ENCODE results near the gene HSF5.

The HSF5 gene

DNA sequence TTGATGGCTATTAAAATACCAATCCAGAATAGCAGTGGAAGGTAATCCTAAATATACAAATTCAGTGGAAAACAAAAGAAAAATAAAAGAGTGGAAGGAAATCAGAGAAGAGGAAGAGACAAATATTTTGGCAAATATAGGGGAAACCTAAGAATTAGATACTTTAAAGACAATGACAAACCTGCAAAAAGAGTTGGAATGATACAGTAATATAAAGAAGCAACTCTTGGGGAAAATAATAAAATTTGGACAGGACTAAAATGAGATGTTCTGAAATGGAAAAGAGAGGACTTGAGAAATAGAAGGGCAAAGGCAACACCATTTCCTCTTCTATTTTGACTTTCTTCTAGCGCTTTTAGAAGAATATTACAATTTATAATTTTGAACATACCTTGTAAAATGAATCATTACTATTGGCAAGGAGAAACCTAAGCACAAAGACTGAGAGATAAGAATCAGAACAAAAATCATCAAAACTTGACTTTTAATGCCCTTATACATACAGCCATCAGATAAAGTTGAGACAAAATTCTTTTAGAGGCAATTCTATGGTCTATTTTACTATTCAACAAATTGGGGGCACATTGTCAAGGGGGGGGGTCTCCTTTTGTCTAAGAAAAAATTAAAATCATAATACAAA lies 76.0 kb downstream of the HSF5 start:
- no peak for DNase-seq (ENCODE audit: low spot score)
- in situ Hi-C loops (cut with MboI; ENCODE audit: low sequenced_read_pairs, unreplicated experiment): no loop called here
- TF ChIP-seq, protein P1, sequence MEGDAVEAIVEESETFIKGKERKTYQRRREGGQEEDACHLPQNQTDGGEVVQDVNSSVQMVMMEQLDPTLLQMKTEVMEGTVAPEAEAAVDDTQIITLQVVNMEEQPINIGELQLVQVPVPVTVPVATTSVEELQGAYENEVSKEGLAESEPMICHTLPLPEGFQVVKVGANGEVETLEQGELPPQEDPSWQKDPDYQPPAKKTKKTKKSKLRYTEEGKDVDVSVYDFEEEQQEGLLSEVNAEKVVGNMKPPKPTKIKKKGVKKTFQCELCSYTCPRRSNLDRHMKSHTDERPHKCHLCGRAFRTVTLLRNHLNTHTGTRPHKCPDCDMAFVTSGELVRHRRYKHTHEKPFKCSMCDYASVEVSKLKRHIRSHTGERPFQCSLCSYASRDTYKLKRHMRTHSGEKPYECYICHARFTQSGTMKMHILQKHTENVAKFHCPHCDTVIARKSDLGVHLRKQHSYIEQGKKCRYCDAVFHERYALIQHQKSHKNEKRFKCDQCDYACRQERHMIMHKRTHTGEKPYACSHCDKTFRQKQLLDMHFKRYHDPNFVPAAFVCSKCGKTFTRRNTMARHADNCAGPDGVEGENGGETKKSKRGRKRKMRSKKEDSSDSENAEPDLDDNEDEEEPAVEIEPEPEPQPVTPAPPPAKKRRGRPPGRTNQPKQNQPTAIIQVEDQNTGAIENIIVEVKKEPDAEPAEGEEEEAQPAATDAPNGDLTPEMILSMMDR (IDR thresholded peaks at IDR 0.05; ENCODE audit: borderline replicate concordance, control extremely low read depth, extremely low read depth, insufficient read depth, missing control alignments): no peak

DNA sequence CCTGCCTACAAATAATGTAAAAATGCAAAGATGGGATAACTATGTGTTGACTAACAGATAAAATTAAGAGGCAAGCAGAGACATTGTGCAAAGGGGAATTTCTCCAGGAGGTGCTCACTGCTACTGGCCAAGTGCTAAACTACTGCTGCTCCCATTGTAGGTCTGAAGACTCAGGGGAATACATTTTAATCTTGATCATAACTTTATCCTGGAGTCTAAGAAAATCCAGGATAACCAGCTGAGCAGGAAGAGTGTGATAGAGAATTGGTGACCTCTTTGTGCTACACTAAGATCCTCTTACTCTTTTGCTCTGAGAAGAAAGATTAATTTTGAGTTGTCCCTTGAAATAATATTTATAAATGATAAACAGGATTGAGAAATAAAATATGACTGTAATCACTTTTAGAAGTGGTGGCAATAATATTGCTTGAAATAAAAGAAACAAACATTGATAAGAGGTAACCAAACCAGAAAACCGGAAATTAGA lies 76.8 kb downstream of the HSF5 start:
- TF ChIP-seq, protein P1 (IDR thresholded peaks at IDR 0.05; ENCODE audit: borderline replicate concordance, control extremely low read depth, extremely low read depth, insufficient read depth, missing control alignments): no peak
- no peak for DNase-seq (ENCODE audit: low spot score)
- in situ Hi-C loops (cut with MboI; ENCODE audit: low sequenced_read_pairs, unreplicated experiment): no loop called here

GRCh38 chr17:58410714-58411407 lies 77.3 kb downstream of the HSF5 start:
- TF ChIP-seq, protein P1 (IDR thresholded peaks at IDR 0.05; ENCODE audit: borderline replicate concordance, control extremely low read depth, extremely low read depth, insufficient read depth, missing control alignments): no peak
- in situ Hi-C loops (cut with MboI; ENCODE audit: low sequenced_read_pairs, unreplicated experiment): no loop called here
- no peak for DNase-seq (ENCODE audit: low spot score)

GRCh38 chr17:58409432-58409831 lies 78.8 kb downstream of the HSF5 start:
- DNase-seq (ENCODE audit: low spot score): no peak
- TF ChIP-seq, protein P1 (IDR thresholded peaks at IDR 0.05; ENCODE audit: borderline replicate concordance, control extremely low read depth, extremely low read depth, insufficient read depth, missing control alignments): no peak
- in situ Hi-C loops (cut with MboI; ENCODE audit: low sequenced_read_pairs, unreplicated experiment): no loop called here

- TF ChIP-seq, protein P1 (IDR thresholded peaks at IDR 0.05; ENCODE audit: borderline replicate concordance, control extremely low read depth, extremely low read depth, insufficient read depth, missing control alignments): no peak
- in situ Hi-C loops (cut with MboI; ENCODE audit: low sequenced_read_pairs, unreplicated experiment): no loop called here
- no peak for DNase-seq (ENCODE audit: low spot score)
Observed at GRCh38 chr17:58403311-58403710, 84.9 kb downstream of the HSF5 start.

DNA sequence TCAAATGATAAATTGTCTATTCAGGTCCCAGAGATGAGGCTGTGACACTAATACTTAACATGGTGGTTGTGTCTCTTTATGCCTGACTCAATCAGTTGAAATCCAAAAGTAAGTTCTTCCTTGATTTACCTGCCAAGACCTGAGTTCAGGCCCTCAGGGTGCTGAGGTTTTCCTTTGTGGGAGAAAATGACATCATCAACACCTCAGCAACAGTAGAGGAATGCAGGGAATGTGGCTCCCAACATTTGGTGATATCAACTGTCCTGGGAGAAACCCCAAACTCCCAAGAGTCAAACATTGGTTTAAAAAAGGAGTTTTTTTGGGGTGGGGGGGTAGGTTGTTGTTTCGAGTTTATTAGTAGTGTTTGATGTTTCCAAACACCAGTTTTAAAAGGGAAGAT lies 85.5 kb downstream of the HSF5 start:
- in situ Hi-C loops (cut with MboI; ENCODE audit: low sequenced_read_pairs, unreplicated experiment): no loop called here
- no peak for DNase-seq (ENCODE audit: low spot score)
- TF ChIP-seq, protein P1 (IDR thresholded peaks at IDR 0.05; ENCODE audit: borderline replicate concordance, control extremely low read depth, extremely low read depth, insufficient read depth, missing control alignments): no peak

Data from GM13976 (cell line).